Tibial nerve (tissue), 4 donors: ENCODE measurements around the gene HS3ST1.

Experiments
- CTCF ChIP-seq, 5 experiments: fragments of 200-600 bp in 3 of 5; fragments of 450-650 bp in 2 of 5; sonication (generic) in 3 of 5; IDR thresholded peaks; one replicate each; pipeline ENCODE4 v1.5.1; 2016 to 2019; ENCODE audit warnings: antibody characterized with exemption in 5 of 5, mild to moderate bottlenecking in 3 of 5, moderate library complexity in 2 of 5
- EP300 ChIP-seq, 2 donors: sonication (generic); formaldehyde crosslinking; IDR thresholded peaks; one replicate each; pipeline ENCODE4 v1.6.1; 2017; ENCODE audit warnings: antibody characterized with exemption in 2 of 2, mild to moderate bottlenecking in 1 of 2

GRCh38 chr4:11469650-11470437, 41.1 kb upstream of the HS3ST1 start:
- TF ChIP-seq EP300 (IDR thresholded peaks at IDR 0.05) (no peak), CTCF (IDR thresholded peaks at IDR 0.05) (no peak)
